ENCODE measurements around the gene ICA1.
"Not testable (repeated sequence)": the region's sequence is repeated elsewhere in the genome, so short reads cannot be mapped to it uniquely, and the experiment has no call there.

The ICA1 gene

DNA sequence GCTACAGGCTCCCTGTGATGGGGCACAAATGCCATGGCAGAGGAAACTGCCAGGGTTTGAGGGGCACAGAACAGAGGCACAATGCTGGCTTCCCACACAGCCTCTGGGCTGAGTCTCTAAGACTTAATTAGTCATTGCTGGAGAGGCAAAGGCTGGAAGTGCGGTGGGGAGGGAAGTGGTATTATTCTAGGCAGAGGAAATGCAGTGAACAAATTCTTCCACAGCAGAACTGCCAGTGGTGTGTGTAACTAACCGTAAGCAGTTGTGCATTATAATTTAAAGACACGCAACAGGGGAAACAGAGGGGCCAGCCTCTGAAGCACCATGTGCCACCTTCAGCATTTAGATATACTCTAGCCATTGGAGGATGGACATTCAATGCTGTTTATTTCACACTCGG, 12.8 kb downstream of the ICA1 start:
- Histone ChIP-seq H3K79me2 (ENCODE audit: control insufficient read depth, insufficient read depth, low read length, unreplicated experiment) (no peaks in the 10 kb centered on the region), H3K4me3 (ENCODE audit: low read depth, low read length) (no peak overlapping the region), H3K4me1 (ENCODE audit: control insufficient read depth, insufficient read depth, low read length, unreplicated experiment) (no peaks in the 10 kb centered on the region), H2AFZ (ENCODE audit: low read length, unreplicated experiment) (no peak overlapping the region), H3K27ac (ENCODE audit: low read depth, low read length) (no peak overlapping the region), H3K27me3 (ENCODE audit: insufficient read depth, low read length) (peaks cover 4% of the 10 kb centered on the region; the same call in 1 of the 2 replicates), H3K36me3 (ENCODE audit: insufficient read depth, low read length) (no peaks in the 10 kb centered on the region)

DNA sequence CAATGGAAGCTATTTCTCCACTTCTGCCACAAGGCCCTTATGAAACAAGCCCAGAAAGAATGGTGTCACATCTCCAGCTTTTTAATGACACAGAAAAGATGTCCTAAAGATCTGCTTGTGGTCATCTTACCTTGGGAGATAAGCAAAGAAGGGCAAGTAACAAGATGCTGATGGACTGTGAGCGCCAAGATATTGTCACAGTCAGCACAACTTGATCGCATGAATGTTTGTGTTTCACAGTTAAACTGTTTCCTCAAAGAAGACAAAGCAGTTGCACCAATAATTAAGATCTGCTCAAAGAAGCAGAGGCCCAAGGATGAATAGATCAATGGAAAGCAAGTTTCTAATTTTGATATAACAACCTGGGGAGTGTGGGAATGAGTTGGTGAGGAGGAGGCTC, 15.9 kb downstream of the ICA1 start:
- Histone ChIP-seq H3K79me2 (ENCODE audit: control insufficient read depth, insufficient read depth, low read length, unreplicated experiment) (no peaks in the 10 kb centered on the region), H3K4me1 (ENCODE audit: control insufficient read depth, insufficient read depth, low read length, unreplicated experiment) (no peaks in the 10 kb centered on the region), H3K36me3 (ENCODE audit: insufficient read depth, low read length) (no peaks in the 10 kb centered on the region), H3K27ac (ENCODE audit: low read depth, low read length) (no peak overlapping the region), H3K4me3 (ENCODE audit: low read depth, low read length) (no peak overlapping the region), H3K27me3 (ENCODE audit: insufficient read depth, low read length) (peaks cover 4% of the 10 kb centered on the region; the same call in 1 of the 2 replicates), H2AFZ (ENCODE audit: low read length, unreplicated experiment) (no peak overlapping the region)

DNA sequence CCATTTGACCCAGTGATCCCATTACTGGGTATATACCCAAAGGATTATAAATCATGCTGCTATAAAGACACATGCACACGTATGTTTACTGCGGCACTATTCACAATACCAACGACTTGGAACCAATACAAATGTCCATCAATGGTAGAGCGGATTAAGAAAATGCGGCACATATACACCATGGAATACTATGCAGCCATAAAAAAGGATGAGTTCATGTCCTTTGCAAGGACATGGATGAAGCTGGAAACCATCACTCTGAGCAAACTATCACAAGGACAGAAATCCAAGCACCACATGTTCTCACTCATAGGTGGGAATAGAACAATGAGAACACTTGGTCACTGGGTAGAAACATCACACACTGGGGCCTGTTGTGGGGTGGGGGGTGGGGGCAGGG, 16.9 kb downstream of the ICA1 start:
- H3K27me3 ChIP-seq (ENCODE audit: insufficient read depth, low read length); H3K79me2 ChIP-seq (ENCODE audit: control insufficient read depth, insufficient read depth, low read length, unreplicated experiment); H2AFZ ChIP-seq (ENCODE audit: low read length, unreplicated experiment); H3K4me3 ChIP-seq (ENCODE audit: low read depth, low read length); H3K4me1 ChIP-seq (ENCODE audit: control insufficient read depth, insufficient read depth, low read length, unreplicated experiment); H3K36me3 ChIP-seq (ENCODE audit: insufficient read depth, low read length); H3K27ac ChIP-seq (ENCODE audit: low read depth, low read length): not testable (repeated sequence)

DNA sequence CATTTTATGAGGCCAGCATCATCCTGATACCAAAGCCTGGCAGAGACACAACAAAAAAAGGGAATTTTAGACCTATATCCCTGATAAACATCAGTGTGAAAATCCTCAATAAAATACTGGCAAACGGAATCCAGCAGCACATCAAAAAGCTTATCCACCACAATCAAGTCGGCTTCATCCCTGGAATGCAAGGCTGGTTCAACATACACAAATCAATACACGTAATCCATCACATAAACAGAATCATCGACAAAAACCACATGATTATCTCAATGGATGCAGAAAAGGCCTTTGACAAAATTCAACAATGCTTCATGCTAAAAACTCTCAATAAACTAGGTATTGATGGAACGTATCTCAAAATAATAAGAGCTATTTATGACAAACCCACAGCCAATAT, 18.9 kb downstream of the ICA1 start:
- H3K79me2 ChIP-seq (ENCODE audit: control insufficient read depth, insufficient read depth, low read length, unreplicated experiment); H2AFZ ChIP-seq (ENCODE audit: low read length, unreplicated experiment); H3K4me3 ChIP-seq (ENCODE audit: low read depth, low read length); H3K36me3 ChIP-seq (ENCODE audit: insufficient read depth, low read length); H3K4me1 ChIP-seq (ENCODE audit: control insufficient read depth, insufficient read depth, low read length, unreplicated experiment); H3K27ac ChIP-seq (ENCODE audit: low read depth, low read length): not testable (repeated sequence)
- H3K27me3 ChIP-seq (ENCODE audit: insufficient read depth, low read length) = peaks cover 11% of the 10 kb centered on the region; the same call in 1 of the 2 replicates

DNA sequence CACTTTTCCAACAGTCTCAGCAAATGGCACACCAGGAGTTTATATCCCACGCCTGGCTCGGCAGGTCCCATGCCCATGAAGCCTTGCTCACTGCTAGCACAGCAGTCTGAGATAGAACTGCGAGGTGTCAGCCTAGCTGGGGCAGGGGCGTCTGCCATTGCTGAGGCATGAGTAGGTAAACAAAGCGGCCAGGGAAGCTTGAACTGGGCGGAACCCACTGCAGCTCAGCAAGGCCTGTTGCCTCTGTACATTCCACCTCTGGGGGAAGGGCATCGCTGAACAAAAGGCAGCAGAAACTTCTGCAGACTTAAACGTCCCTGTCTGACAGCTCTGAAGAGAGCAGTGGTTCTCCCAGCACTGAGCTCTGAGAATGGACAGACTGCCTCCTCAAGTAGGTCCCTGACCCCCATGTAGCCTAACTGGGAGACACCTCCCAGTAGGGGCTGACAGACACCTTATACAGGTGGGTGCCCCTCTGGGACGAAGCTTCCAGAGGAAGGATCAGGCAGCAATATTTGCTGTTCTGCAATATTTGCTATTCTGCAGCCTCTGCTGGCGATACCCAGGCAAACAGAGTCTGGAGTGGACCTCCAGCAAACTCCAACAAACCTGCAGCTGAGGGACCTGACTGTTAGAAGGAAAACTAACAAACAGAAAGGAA, 22.1 kb downstream of the ICA1 start:
- not testable (repeated sequence) for H3K4me3 ChIP-seq (ENCODE audit: low read depth, low read length); H3K27ac ChIP-seq (ENCODE audit: low read depth, low read length); H3K79me2 ChIP-seq (ENCODE audit: control insufficient read depth, insufficient read depth, low read length, unreplicated experiment); H3K4me1 ChIP-seq (ENCODE audit: control insufficient read depth, insufficient read depth, low read length, unreplicated experiment); H2AFZ ChIP-seq (ENCODE audit: low read length, unreplicated experiment); H3K36me3 ChIP-seq (ENCODE audit: insufficient read depth, low read length)
- H3K27me3 ChIP-seq (ENCODE audit: insufficient read depth, low read length) = peaks cover 11% of the 10 kb centered on the region; the same call in 1 of the 2 replicates

DNA sequence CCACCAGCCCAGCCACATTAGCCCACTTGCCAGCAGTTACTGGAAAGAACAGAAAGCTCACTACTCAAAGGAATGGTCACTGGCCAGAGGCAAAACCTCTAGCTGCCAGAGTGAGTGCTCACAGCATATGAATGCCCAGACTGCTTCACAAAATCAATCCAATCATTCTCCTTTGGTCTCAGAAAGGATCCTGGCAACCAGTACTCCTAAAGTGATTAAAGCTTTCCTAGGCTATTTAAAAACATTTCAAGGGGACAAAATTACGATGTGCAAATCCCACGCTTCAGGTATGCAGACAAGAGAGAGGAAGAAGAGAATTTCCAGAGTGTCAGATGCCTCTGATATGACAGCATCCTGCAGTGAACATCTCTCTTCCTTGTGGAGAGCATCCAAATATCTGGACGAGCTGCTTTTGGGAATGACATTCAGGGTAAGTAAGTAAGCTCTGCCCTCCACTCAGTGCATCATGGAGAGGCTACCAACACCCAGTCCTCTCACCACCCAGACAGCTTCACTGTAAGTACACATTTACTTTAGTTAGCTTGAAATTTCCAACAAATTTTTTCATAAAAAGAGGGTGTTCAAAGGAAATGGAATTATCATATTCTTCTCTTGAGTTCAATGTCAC, 25.1 kb downstream of the ICA1 start:
- Histone ChIP-seq H2AFZ (ENCODE audit: low read length, unreplicated experiment) (no peak overlapping the region), H3K4me3 (ENCODE audit: low read depth, low read length) (no peak overlapping the region), H3K79me2 (ENCODE audit: control insufficient read depth, insufficient read depth, low read length, unreplicated experiment) (no peaks in the 10 kb centered on the region), H3K4me1 (ENCODE audit: control insufficient read depth, insufficient read depth, low read length, unreplicated experiment) (no peaks in the 10 kb centered on the region), H3K36me3 (ENCODE audit: insufficient read depth, low read length) (no peaks in the 10 kb centered on the region), H3K27me3 (ENCODE audit: insufficient read depth, low read length) (peaks cover 11% of the 10 kb centered on the region; the same call in 1 of the 2 replicates), H3K27ac (ENCODE audit: low read depth, low read length) (no peak overlapping the region)

DNA sequence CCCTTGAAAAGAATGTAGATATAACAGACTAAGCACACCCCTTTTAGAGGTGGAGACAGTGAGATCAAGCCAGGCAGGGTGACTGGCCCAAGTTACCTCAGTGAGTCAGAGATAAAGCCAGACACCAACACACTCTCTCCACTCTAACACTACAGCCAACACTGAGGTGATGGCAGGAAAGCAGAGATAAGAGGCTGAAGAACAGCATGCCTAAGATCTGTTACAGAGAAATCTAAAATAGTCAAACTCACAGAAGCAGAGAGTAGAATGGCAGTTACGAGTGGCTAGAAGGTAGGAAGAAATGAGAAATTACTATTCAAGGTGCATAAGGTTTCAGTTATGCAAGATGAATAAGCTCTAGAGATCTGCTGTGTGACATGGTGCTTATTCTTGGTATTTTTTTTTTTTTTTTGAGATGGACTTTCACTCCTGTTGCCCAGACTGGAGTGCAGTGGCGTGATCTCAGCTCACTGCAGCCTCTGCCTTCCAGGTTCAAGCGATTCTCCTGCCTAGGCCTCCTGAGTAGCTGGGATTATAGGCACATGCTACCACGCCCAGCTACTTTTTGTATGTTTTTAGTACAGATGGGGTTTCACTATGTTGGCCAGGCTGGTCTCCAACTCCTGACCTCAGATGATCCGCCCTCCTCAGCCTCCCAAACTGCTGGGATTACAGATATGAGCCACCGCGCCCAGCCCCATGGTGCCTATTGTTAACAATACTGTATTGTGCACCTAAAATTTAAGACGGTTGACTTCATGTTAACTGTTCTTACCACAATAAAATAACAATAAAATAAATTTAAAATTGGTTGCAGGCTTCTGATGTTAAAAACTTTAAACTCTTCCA, 28.7 kb downstream of the ICA1 start:
- H2AFZ ChIP-seq (ENCODE audit: low read length, unreplicated experiment) = no peak overlapping the region
- no peak overlapping the region for H3K4me3 ChIP-seq (ENCODE audit: low read depth, low read length)
- no peaks in the 10 kb centered on the region for H3K36me3 ChIP-seq (ENCODE audit: insufficient read depth, low read length)
- peaks cover 10% of the 10 kb centered on the region for H3K27me3 ChIP-seq (ENCODE audit: insufficient read depth, low read length)
- H3K79me2 ChIP-seq (ENCODE audit: control insufficient read depth, insufficient read depth, low read length, unreplicated experiment) = no peaks in the 10 kb centered on the region
- no peaks in the 10 kb centered on the region for H3K4me1 ChIP-seq (ENCODE audit: control insufficient read depth, insufficient read depth, low read length, unreplicated experiment)
- H3K27ac ChIP-seq (ENCODE audit: low read depth, low read length) = no peak overlapping the region

DNA sequence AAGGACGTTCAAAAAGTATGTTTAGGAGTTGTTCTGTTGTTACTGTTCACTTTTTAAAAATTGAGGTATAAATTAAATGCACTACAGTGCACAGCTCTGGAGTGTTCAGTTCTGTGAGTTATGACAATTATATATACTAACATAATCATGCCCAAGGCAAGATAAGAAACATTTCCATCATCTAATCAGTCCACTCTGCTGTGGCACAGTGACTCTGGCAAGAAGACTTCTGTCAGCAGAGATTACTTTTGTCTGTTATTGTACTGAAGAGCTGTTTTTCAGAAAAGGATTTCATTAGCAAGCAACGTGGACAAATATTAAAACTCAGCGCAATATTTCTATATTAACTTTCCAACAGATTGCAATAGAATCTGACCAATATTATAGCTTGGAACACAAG, 32.0 kb downstream of the ICA1 start:
- Histone ChIP-seq H3K27ac (ENCODE audit: low read depth, low read length) (no peak overlapping the region), H3K4me1 (ENCODE audit: control insufficient read depth, insufficient read depth, low read length, unreplicated experiment) (no peaks in the 10 kb centered on the region), H3K27me3 (ENCODE audit: insufficient read depth, low read length) (peaks cover 32% of the 10 kb centered on the region), H3K79me2 (ENCODE audit: control insufficient read depth, insufficient read depth, low read length, unreplicated experiment) (no peaks in the 10 kb centered on the region), H2AFZ (ENCODE audit: low read length, unreplicated experiment) (no peak overlapping the region), H3K4me3 (ENCODE audit: low read depth, low read length) (no peak overlapping the region), H3K36me3 (ENCODE audit: insufficient read depth, low read length) (no peaks in the 10 kb centered on the region)

DNA sequence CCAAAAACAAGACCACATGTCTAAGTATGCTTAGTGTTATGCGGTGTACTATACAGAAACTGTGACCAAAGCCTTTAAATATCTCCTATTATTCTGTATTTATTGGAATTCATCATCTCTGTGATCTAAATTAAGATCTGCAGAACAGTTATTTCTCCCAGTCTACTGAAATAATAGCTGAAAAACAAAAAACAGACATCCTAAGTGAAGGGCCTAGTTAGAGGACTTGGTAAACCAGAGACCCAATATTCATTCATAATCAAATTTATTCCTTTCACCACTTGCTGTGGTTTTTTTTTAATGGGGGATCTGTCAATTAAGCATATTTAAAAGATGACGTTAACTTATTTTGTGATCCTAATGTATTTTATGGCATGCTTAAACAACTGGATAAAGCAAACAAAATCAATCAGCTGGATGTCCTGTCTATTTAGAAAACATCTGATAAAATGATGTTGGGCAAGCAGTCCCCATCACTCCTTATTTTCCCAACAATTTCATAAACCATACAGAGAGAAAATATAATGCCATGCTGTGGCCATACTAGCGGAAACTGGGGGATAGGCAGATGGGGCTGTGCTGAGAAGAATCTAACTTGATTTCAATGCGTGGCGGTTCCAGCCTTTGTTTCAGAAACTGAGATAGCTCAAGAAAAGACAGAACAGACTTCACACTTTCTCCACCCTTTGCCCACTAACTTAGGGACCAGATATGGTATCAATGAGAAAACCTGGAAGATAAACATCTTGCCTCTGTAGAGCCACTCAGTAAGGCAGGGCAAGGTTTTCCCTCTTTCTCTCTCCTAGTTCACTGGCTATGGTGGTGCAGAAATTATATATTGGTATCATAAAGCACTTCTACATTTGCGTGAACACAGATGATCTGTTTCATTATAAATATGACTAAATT, 32.9 kb downstream of the ICA1 start:
- Histone ChIP-seq H3K27ac (ENCODE audit: low read depth, low read length) (no peak overlapping the region), H2AFZ (ENCODE audit: low read length, unreplicated experiment) (no peak overlapping the region), H3K4me1 (ENCODE audit: control insufficient read depth, insufficient read depth, low read length, unreplicated experiment) (no peaks in the 10 kb centered on the region)

DNA sequence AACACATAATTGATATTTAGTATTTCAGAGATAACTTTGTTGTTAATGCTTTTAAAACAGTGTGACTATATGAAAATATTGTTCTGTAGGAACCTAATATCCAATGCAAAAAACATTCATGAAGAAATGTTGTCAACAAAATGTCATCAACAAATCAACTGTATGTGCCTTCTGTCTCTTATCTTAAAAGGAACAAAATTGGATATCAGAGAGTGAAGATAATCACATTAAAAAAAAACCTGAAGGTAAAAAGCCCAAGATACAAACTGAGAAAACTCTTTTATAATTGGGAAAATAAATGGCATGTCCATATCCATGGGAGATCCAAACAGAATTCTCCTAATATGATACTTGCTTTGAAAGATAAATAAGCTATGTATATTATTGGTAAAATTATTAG, 33.9 kb downstream of the ICA1 start:
- no peak overlapping the region for H2AFZ ChIP-seq (ENCODE audit: low read length, unreplicated experiment)
- H3K36me3 ChIP-seq (ENCODE audit: insufficient read depth, low read length) = no peaks in the 10 kb centered on the region
- H3K4me3 ChIP-seq (ENCODE audit: low read depth, low read length) = no peak overlapping the region
- peaks cover 38% of the 10 kb centered on the region for H3K27me3 ChIP-seq (ENCODE audit: insufficient read depth, low read length)
- H3K4me1 ChIP-seq (ENCODE audit: control insufficient read depth, insufficient read depth, low read length, unreplicated experiment) = no peaks in the 10 kb centered on the region
- no peak overlapping the region for H3K27ac ChIP-seq (ENCODE audit: low read depth, low read length)
- no peaks in the 10 kb centered on the region for H3K79me2 ChIP-seq (ENCODE audit: control insufficient read depth, insufficient read depth, low read length, unreplicated experiment)

More for the DNA sequence above, 32.9 kb downstream of the ICA1 start:
- Histone ChIP-seq H3K36me3 (ENCODE audit: insufficient read depth, low read length) (no peaks in the 10 kb centered on the region), H3K4me3 (ENCODE audit: low read depth, low read length) (no peak overlapping the region), H3K79me2 (ENCODE audit: control insufficient read depth, insufficient read depth, low read length, unreplicated experiment) (no peaks in the 10 kb centered on the region), H3K27me3 (ENCODE audit: insufficient read depth, low read length) (peaks cover 38% of the 10 kb centered on the region)
